Colonic mucosa (tissue), 4 donors: ENCODE measurements around the gene CASS4. TPM values are rescaled to one million over a fixed set of nuclear protein-coding genes. Genes with fewer than 3 reads are reported as not detected.

Experiments used
- DNase-seq: peaks from one replicate; pipeline ENCODE4 v3.0.0-alpha.2; 2020
- H3K27ac ChIP-seq: fragments of 200-600 bp; one replicate; pipeline ENCODE4 v1.8.0; 2021
- H3K27me3 ChIP-seq: fragments of 200-600 bp; one replicate; pipeline ENCODE4 v1.8.0; 2021
- H3K36me3 ChIP-seq: fragments of 200-600 bp; one replicate; pipeline ENCODE4 v1.8.0; 2021
- H3K4me1 ChIP-seq: fragments of 200-600 bp; one replicate; pipeline ENCODE4 v1.8.0; 2021; ENCODE audit warnings: mild to moderate bottlenecking
- H3K4me3 ChIP-seq: fragments of 200-600 bp; one replicate; pipeline ENCODE4 v1.8.0; 2021
- H3K9ac ChIP-seq, 2 donors: one replicate each; pipeline ENCODE4 v1.7.0; 2013; ENCODE audit warnings: control low read depth in 2 of 2, low read depth in 2 of 2, low read length in 2 of 2
- H3K9me3 ChIP-seq: fragments of 200-600 bp; one replicate; pipeline ENCODE4 v1.8.0; 2021
- CTCF ChIP-seq: fragments of 200-600 bp; IDR thresholded peaks from one replicate; pipeline ENCODE4 v1.8.0; 2022; ENCODE audit warnings: antibody characterized with exemption, mild to moderate bottlenecking
- intact Hi-C: fragments of 100-400 bp; cut with DNase I; formaldehyde crosslinking; loops from one replicate; pipeline ENCODE4 v1.14.1; 2022
- total RNA-seq, 2 donors: library from RNA; stranded (reverse); fragmentation: NEBNext Ultra II Directional in 1 of 2; extraction: Animal tissue kit (Norgen Biotek cat#: 25700) in 1 of 2; gene quantifications; one replicate each; pipeline ENCODE4 v1.2.1, GENCODE V29; 2021
- donor health status: healthy.
- donor health status: DM: no; HTN: no; CAD: no.
- donor health status: DM: no; HTN: no; CAD: no.

The CASS4 gene
- total RNA-seq, 2 donors from 2014 or later, result 0.17 to 0.98 TPM

GRCh38 chr20:56414842-56415765 lies 3.0 kb downstream of the CASS4 start:
- no peak for DNase-seq
- Histone ChIP-seq H3K9me3 (no peaks in the 10 kb centered on the region), H3K27ac (no peak overlapping the region), H3K4me3 (no peak overlapping the region), H3K9ac (no peak overlapping the region), H3K36me3 (no peaks in the 10 kb centered on the region), H3K4me1 (no peaks in the 10 kb centered on the region), H3K27me3 (no peaks in the 10 kb centered on the region)
- no peak for TF ChIP-seq CTCF
- intact Hi-C loops, result no loop called here

DNA sequence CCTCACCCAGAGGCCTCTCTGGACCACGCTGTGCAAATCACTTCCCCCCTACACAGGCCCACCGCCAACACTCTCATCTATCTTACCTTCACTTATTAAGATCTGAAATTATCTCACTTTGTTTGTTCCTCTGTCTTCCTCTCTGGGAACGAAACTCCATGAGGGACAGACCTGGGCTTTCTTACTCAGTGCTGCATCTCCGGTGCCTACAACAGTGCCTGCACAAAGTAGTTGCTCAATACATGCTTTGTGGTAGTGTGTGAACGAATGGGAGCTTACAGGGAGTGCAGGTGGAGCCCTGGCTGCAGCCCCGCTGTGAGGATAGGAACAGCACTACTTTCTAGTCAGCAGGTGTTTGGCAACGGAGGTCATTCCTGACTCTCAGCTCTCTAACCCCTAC lies 5.3 kb downstream of the CASS4 start:
- intact Hi-C loops, result no loop called here
- DNase-seq, result no peak
- Histone ChIP-seq H3K27me3 (no peaks in the 10 kb centered on the region), H3K27ac (no peak overlapping the region), H3K4me3 (no peak overlapping the region), H3K9ac (no peak overlapping the region), H3K9me3 (no peaks in the 10 kb centered on the region), H3K36me3 (no peaks in the 10 kb centered on the region), H3K4me1 (no peaks in the 10 kb centered on the region)
- no peak for TF ChIP-seq CTCF

DNA sequence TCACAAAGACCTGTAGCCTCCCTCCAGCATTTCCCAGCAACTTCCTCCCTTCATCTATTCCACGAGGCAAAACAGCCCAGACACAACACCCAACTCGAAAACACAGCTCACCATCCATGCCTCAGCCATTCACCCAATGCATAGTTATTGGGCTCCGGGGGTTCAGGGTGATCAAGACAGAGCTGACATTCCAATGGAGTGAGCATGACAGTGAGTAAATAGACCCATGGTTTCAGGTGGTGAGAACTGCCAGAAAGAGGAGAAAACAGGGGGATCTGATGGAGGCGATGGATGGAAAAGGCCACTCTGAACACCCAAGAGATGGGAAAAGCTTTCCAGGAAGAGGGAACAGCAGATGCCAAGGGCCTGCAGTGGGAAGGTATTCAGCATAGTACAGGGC lies 5.9 kb downstream of the CASS4 start:
- Histone ChIP-seq H3K4me1 (no peaks in the 10 kb centered on the region), H3K36me3 (no peaks in the 10 kb centered on the region), H3K9ac (no peak overlapping the region), H3K9me3 (no peaks in the 10 kb centered on the region), H3K4me3 (no peak overlapping the region), H3K27me3 (no peaks in the 10 kb centered on the region), H3K27ac (no peak overlapping the region)
- intact Hi-C loops, result no loop called here
- no peak for DNase-seq
- TF ChIP-seq CTCF, result no peak

GRCh38 chr20:56418385-56418861 lies 6.4 kb downstream of the CASS4 start:
- H3K4me1 ChIP-seq, result no peaks in the 10 kb centered on the region
- no peak for DNase-seq
- intact Hi-C loops, result no loop called here
- no peak overlapping the region for H3K4me3 ChIP-seq
- H3K27ac ChIP-seq, result peak overlapping the region; percentile 24
- H3K27me3 ChIP-seq, result no peaks in the 10 kb centered on the region
- TF ChIP-seq CTCF, result no peak
- H3K9ac ChIP-seq, result no peak overlapping the region
- no peaks in the 10 kb centered on the region for H3K36me3 ChIP-seq
- no peaks in the 10 kb centered on the region for H3K9me3 ChIP-seq

- no peak overlapping the region for H3K4me3 ChIP-seq
- no peaks in the 10 kb centered on the region for H3K27me3 ChIP-seq
- no peak overlapping the region for H3K27ac ChIP-seq
- no peaks in the 10 kb centered on the region for H3K4me1 ChIP-seq
- DNase-seq, result no peak
- H3K36me3 ChIP-seq, result no peaks in the 10 kb centered on the region
- TF ChIP-seq CTCF, result no peak
- intact Hi-C loops, result no loop called here
- no peak overlapping the region for H3K9ac ChIP-seq
- no peaks in the 10 kb centered on the region for H3K9me3 ChIP-seq
Measured at GRCh38 chr20:56420028-56420427, 8.0 kb downstream of the CASS4 start.
